Thyroid gland (tissue), 4 donors: ENCODE data around the gene STYXL2. TPM values are rescaled to one million over a fixed set of nuclear protein-coding genes. Genes with fewer than 3 reads are reported as not detected.

Experiments used
- DNase-seq, 2 donors: peaks; one replicate each; pipeline ENCODE4 v3.0.0-alpha.2; 2019
- H3K27ac ChIP-seq, 3 donors: fragments of 200-600 bp; sonication (generic); 1 replicate in 2 of 3; 2 replicates in 1 of 3; pipeline ENCODE4 v1.5.1; 2016 to 2019; ENCODE audit warnings: mild to moderate bottlenecking in 1 of 3, moderate library complexity in 1 of 3
- H3K27me3 ChIP-seq: fragments of 200-600 bp; sonication (generic); one replicate; pipeline ENCODE4 v1.5.1; 2019
- H3K36me3 ChIP-seq, 2 donors: fragments of 200-600 bp; sonication (generic); one replicate each; pipeline ENCODE4 v1.5.1; 2016 to 2019
- H3K4me1 ChIP-seq, 2 donors: fragments of 200-600 bp; sonication (generic); one replicate each; pipeline ENCODE4 v1.5.1; 2017 to 2019
- H3K4me3 ChIP-seq, 3 donors: fragments of 200-600 bp; sonication (generic); replicated peaks in 1 of 3; 1 replicate in 2 of 3; 2 replicates in 1 of 3; pipeline ENCODE4 v1.5.1; 2016; ENCODE audit warnings: mild to moderate bottlenecking in 1 of 3
- H3K9me3 ChIP-seq: fragments of 200-600 bp; sonication (generic); one replicate; pipeline ENCODE4 v1.5.1; 2017
- CTCF ChIP-seq, 6 experiments: fragments of 200-600 bp in 3 of 6; fragments of 450-650 bp in 3 of 6; sonication (generic) in 3 of 6; IDR thresholded peaks; one replicate each; pipeline ENCODE4 v1.5.1; 2016 to 2019; ENCODE audit warnings: antibody characterized with exemption in 6 of 6, mild to moderate bottlenecking in 2 of 6, inconsistent platforms in 1 of 6, moderate library complexity in 1 of 6
- POLR2A ChIP-seq, 2 donors: fragments of 450-650 bp; IDR thresholded peaks; one replicate each; pipeline ENCODE4 v1.6.1; 2017; ENCODE audit warnings: antibody characterized with exemption in 2 of 2, mild to moderate bottlenecking in 2 of 2, moderate library complexity in 1 of 2
- WGBS, 2 donors: methylation state at CpG; one replicate each; pipeline ENCODE4 v1.1.5; 2017; 5-methylcytosine and 5-hydroxymethylcytosine counted together
- intact Hi-C: fragments of 100-400 bp; cut with DNase I; formaldehyde crosslinking; loops from one replicate; pipeline ENCODE4 v1.15.1; 2023
- total RNA-seq, 4 donors: library from RNA; depleted of rRNA; stranded (reverse); fragments of >200 nt; gene quantifications; one replicate each; pipeline ENCODE4 v1.2.3, GENCODE V29; 2016

STYXL2 gene
- total RNA-seq, 4 donors from 2014 or later, result not detected

GRCh38 chr1:167066333-167067122, 27.3 kb upstream of the STYXL2 start:
- Histone ChIP-seq H3K4me3 (no peak overlapping the region), H3K27ac (no peak overlapping the region), H3K4me1 (no peaks in the 10 kb centered on the region), H3K9me3 (no peaks in the 10 kb centered on the region), H3K27me3 (no peaks in the 10 kb centered on the region), H3K36me3 (no peaks in the 10 kb centered on the region)
- TF ChIP-seq CTCF (IDR thresholded peaks at IDR 0.05) (peak; percentile 82 to 97 (median 91)), POLR2A (IDR thresholded peaks at IDR 0.05) (no peak)
- intact Hi-C loops, result loop anchor here (5.0 to 10.0 kb wide), 4 partner anchors 148 to 491 kb away; no protein-coding TSS in a partner anchor
- DNase-seq, result peak; percentile 66 to 76
- 5 to 7% methylated on average over 24 to 31 of the region's 31 CpGs for WGBS, 2 donors

GRCh38 chr1:167067904-167068303, 26.0 kb upstream of the STYXL2 start:
- Histone ChIP-seq H3K9me3 (no peaks in the 10 kb centered on the region), H3K27ac (no peak overlapping the region), H3K27me3 (no peaks in the 10 kb centered on the region), H3K36me3 (no peaks in the 10 kb centered on the region), H3K4me1 (no peaks in the 10 kb centered on the region), H3K4me3 (no peak overlapping the region)
- TF ChIP-seq CTCF (IDR thresholded peaks at IDR 0.05), result no peak
- TF ChIP-seq POLR2A (IDR thresholded peaks at IDR 0.05), result no peak
- no peak for DNase-seq
- intact Hi-C loops, result loop anchor here (5.0 to 10.0 kb wide), 4 partner anchors 147 to 489 kb away; no protein-coding TSS in a partner anchor
- 80 to 83% methylated on average over 3 of the region's 3 CpGs for WGBS, 2 donors

GRCh38 chr1:167068761-167069160, 25.1 kb upstream of the STYXL2 start:
- no peak for TF ChIP-seq POLR2A (IDR thresholded peaks at IDR 0.05)
- no peak for TF ChIP-seq CTCF (IDR thresholded peaks at IDR 0.05)
- Histone ChIP-seq H3K4me3 (no peak overlapping the region), H3K9me3 (no peaks in the 10 kb centered on the region), H3K27ac (no peak overlapping the region), H3K36me3 (no peaks in the 10 kb centered on the region), H3K27me3 (no peaks in the 10 kb centered on the region), H3K4me1 (no peaks in the 10 kb centered on the region)
- intact Hi-C loops, result loop anchor here (5.0 to 10.0 kb wide), 4 partner anchors 146 to 489 kb away; no protein-coding TSS in a partner anchor
- WGBS, 2 donors, result 85 to 92% methylated on average over 13 of the region's 13 CpGs
- DNase-seq, result no peak

- Histone ChIP-seq H3K9me3 (no peaks in the 10 kb centered on the region), H3K4me3 (no peak overlapping the region), H3K36me3 (no peaks in the 10 kb centered on the region), H3K27ac (no peak overlapping the region), H3K27me3 (no peaks in the 10 kb centered on the region), H3K4me1 (no peaks in the 10 kb centered on the region)
- intact Hi-C loops, result no loop called here
- TF ChIP-seq POLR2A (IDR thresholded peaks at IDR 0.05), result no peak
- no peak for TF ChIP-seq CTCF (IDR thresholded peaks at IDR 0.05)
- 91 to 94% methylated on average over 8 of the region's 8 CpGs for WGBS, 2 donors
- no peak for DNase-seq
These were observed 22.6 kb upstream of the STYXL2 start for GRCh38 chr1:167071286-167071685.

GRCh38 chr1:167076136-167076710, 17.7 kb upstream of the STYXL2 start:
- 84 to 92% methylated on average over 8 of the region's 8 CpGs for WGBS, 2 donors
- Histone ChIP-seq H3K27ac (no peak overlapping the region), H3K9me3 (no peaks in the 10 kb centered on the region), H3K36me3 (no peaks in the 10 kb centered on the region), H3K27me3 (no peaks in the 10 kb centered on the region), H3K4me3 (no peak overlapping the region), H3K4me1 (no peaks in the 10 kb centered on the region)
- DNase-seq, result no peak
- intact Hi-C loops, result no loop called here
- TF ChIP-seq POLR2A (IDR thresholded peaks at IDR 0.05), result no peak
- TF ChIP-seq CTCF (IDR thresholded peaks at IDR 0.05), result no peak
